AG04450 (cell line): Measurements from ENCODE around the gene MEIG1. TPM values are rescaled to one million over a fixed set of nuclear protein-coding genes. Genes with fewer than 3 reads are reported as not detected.
"Not testable (repeated sequence)": the region's sequence is repeated elsewhere in the genome, so short reads cannot be mapped to it uniquely, and the experiment has no call there.

Source experiments
- CTCF ChIA-PET: fragments of 300-600, 350-600 bp; formaldehyde crosslinking; extraction: SDS; loops from one replicate; lab custom pipeline; 2022; ENCODE audit warnings: antibody characterized with exemption, inconsistent platforms; lab: Charles Lee
- POLR2A ChIA-PET: fragments of 350-600 bp; formaldehyde crosslinking; extraction: SDS; loops from one replicate; lab custom pipeline; 2021; ENCODE audit warnings: antibody characterized with exemption, inconsistent platforms; lab: Yijun Ruan, JAX
- DNase-seq: peaks from one replicate; pipeline ENCODE4 v3.0.0-alpha.2; 2011; ENCODE audit warnings: low read depth, low spot score
- H3K27ac ChIP-seq: one replicate; pipeline ENCODE4 v1.5.1; 2012; ENCODE audit warnings: low read depth, low read length, control low read depth
- H3K27me3 ChIP-seq: one replicate; pipeline ENCODE4 v1.6.0; 2012; ENCODE audit warnings: low read length; ENCODE audit not compliant: control insufficient read depth, insufficient read depth
- H3K4me3 ChIP-seq: 2 replicates; pipeline ENCODE4 v1.5.1; 2011; ENCODE audit warnings: mild to moderate bottlenecking, low read depth, low read length, control low read depth
- H3K9me3 ChIP-seq: 2 replicates; pipeline ENCODE4 v1.5.1; 2012; ENCODE audit warnings: low read length; ENCODE audit not compliant: control insufficient read depth, insufficient read depth
- CTCF ChIP-seq: IDR thresholded peaks from 2 replicates; pipeline ENCODE4 v1.5.1; 2011; ENCODE audit warnings: low read depth, low read length, control low read depth, inconsistent platforms
- polyA plus RNA-seq: library from polyadenylated mRNA; depleted of rRNA; stranded (reverse); fragments of >200 nt; gene quantifications from 2 replicates; pipeline ENCODE4 v1.2.3, GENCODE V29; 2011

The MEIG1 gene
- polyA plus RNA-seq, 1 experiment, result 0.21 TPM

DNA sequence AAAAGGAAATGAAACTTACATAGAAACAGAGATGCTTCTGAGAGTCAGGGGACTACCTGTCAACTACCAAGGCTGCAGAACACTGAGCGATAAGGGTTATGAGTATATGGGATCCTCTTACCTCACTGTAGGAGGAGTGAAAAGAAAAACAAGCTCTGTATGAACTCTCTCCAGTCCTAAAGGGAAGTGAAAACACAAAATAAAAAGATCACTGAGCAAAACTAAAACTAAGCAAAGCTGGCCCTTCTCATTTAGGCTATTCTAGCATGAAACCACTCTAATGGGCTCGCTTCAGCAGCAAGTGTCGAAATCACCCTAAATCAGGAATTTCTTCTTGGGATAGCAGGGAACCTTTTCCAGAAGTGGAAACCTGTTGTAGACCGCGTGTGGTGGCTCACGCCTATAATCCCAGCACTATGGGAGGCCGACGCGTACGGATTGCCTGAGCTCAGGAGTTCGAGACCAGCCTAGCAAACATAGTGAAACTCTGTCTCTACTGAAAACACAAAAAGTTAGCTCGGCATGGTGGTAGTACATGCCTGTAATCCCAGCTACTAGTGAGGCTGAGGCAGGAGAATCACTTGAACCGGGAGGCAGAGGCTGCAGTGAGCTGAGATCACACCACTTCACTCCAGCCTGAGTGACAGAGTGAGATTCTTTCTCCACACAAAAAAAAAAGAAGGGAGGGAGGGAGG is 32.3 kb upstream of the MEIG1 start:
- ChIA-PET POLR2A (no interaction called here), CTCF (interaction anchor here (0.5 kb wide), 1 partner anchor 172 kb away, joined by 3 read pairs; no protein-coding TSS in a partner anchor)
- no peak overlapping the region for H3K4me3 ChIP-seq
- no peak for TF ChIP-seq CTCF
- no peak overlapping the region for H3K27ac ChIP-seq
- no peak for DNase-seq
- no peaks in the 10 kb centered on the region for H3K27me3 ChIP-seq
- H3K9me3 ChIP-seq, result no peaks in the 10 kb centered on the region

- Histone ChIP-seq H3K9me3 (no peaks in the 10 kb centered on the region), H3K4me3 (no peak overlapping the region), H3K27ac (no peak overlapping the region), H3K27me3 (no peaks in the 10 kb centered on the region)
- CTCF ChIA-PET, result no interaction called here
- TF ChIP-seq CTCF, result no peak
- POLR2A ChIA-PET, result no interaction called here
- no peak for DNase-seq
These were observed 28.6 kb upstream of the MEIG1 start for GRCh38 chr10:14930610-14931009.

DNA sequence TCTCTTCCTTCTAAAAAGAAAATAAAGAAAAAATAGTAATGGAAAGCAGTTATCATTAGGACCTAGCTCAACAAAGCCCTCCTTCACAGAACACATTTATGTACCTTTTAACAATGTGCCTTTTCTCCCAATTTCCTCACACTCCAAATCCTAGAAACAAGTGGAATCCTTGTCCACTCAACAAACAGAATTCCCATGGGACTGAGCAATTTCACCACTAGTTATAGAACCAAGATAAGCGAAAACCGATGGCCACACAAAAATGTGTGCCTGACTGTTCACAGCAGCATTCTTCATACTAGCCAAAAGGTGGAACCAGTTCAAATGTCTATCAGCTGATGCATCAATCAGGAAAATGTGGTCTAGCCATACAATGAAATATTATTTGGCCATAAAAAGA is 22.6 kb upstream of the MEIG1 start:
- no peaks in the 10 kb centered on the region for H3K27me3 ChIP-seq
- no peak overlapping the region for H3K4me3 ChIP-seq
- no peak for TF ChIP-seq CTCF
- POLR2A ChIA-PET, result no interaction called here
- no peak for DNase-seq
- H3K9me3 ChIP-seq, result no peaks in the 10 kb centered on the region
- CTCF ChIA-PET, result interaction anchor here (1.4 kb wide), 1 partner anchor 170 kb away, joined by 3 read pairs; no protein-coding TSS in a partner anchor
- no peak overlapping the region for H3K27ac ChIP-seq

DNA sequence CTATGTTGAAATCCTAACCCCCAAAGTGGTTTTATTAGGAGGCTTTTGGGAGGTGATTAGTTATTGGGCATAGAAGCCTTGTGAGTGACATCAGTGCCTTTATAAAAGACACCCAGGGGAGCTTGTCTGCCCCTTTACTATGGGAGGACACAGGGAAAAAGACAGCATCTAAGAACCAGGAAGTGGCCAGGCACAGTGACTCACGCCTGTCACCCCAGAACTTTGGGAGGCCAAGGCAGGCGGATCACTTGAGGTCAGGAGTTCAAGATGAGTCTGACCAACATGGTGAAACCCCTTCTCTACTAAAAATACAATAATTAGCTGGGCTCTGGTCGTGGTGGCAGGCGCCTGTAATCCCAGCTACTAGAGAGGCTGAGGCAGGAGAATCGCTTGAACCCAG is 20.2 kb upstream of the MEIG1 start:
- POLR2A ChIA-PET, H3K27me3 ChIP-seq, H3K9me3 ChIP-seq, H3K27ac ChIP-seq, DNase-seq, CTCF ChIA-PET, H3K4me3 ChIP-seq: not testable (repeated sequence)

GRCh38 chr10:14942147-14942949 is 16.8 kb upstream of the MEIG1 start:
- CTCF ChIA-PET, result interaction anchor here (0.6 kb wide), 1 partner anchor 11 kb away, joined by 3 read pairs; no protein-coding TSS in a partner anchor
- H3K27ac ChIP-seq, H3K27me3 ChIP-seq, DNase-seq, POLR2A ChIA-PET, H3K9me3 ChIP-seq, H3K4me3 ChIP-seq: not testable (repeated sequence)

DNA sequence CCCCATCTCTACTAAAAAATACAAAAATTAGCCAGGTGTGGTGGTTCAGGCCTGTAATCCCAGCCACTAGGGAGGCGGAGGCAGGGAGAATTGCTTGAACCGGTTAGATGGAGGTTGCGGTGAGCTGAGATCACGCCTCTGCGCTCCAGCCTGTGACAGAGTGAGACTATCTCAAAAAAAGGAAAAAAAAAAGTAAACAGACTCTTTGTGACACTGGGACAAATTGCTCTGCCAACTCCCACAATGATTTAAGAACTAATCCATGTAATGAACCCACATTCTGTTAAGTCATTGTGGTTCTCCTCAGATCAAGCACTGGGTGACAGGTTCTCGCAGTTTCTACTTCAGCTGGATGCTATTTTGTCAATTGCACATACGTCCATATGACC is 16.2 kb upstream of the MEIG1 start:
- POLR2A ChIA-PET, H3K27ac ChIP-seq, H3K4me3 ChIP-seq, H3K9me3 ChIP-seq, H3K27me3 ChIP-seq, DNase-seq: not testable (repeated sequence)
- CTCF ChIA-PET, result interaction anchor here (0.6 kb wide), 1 partner anchor 10 kb away, joined by 3 read pairs; no protein-coding TSS in a partner anchor
